SW 1271 (cell line): ENCODE data around the gene LIMA1.

Experiments used
- DNase-seq, 2 experiments: peaks; one replicate each; lab custom pipeline; 2025; lab: John Stamatoyannopoulos, UW

The LIMA1 gene

GRCh38 chr12:50129290-50129689 lies 154.0 kb downstream of the LIMA1 start:
- no peak for DNase-seq

DNA sequence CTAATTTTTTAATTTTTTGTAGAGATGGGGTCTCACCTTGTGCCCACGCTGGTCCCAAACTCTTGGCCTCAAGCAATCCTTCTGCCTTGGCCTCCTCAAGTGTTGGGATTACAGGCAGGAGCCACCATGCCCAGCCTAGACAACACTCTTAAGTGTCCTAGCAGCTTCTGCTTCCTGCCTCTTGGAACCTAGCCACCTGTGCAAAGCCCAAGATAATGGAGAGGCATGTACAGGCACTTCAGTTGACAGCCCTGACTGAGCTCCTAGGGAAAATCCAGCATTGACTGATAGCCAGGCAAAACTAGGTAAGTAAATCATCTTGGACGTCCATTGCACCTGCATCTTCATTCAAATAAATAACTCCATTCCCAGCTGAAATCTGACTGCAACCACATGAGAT lies 155.8 kb downstream of the LIMA1 start:
- DNase-seq = no peak
